ENCODE data around the gene HSPD1. TPM values are rescaled to one million over a fixed set of nuclear protein-coding genes. Genes with fewer than 3 reads are reported as not detected.

HSPD1 gene
- total and polyA plus RNA-seq, 2 of the 13 experiments (the other 11 are each of a cell fraction or from before 2014, with no cell fraction given) = 685 to 2,610 TPM

DNA sequence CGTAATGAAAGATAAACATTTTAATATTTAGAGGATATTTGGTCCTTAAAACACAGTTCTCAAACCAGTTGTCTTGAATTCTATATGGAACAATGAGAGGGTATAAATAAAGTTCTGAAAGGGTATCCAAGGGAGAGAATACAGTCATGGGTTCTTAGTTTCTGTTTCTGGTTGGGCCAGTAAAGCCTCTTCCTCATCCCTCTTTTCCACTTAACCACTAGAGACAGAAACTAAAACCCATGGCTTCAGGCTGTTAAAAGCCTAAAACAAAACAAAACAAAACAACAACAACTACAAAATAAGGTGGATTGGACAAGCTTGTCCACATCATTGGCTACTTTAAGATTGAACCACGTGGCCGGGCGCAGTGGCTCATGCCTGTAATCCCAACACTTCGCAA lies 27.5 kb downstream of the HSPD1 start:
- ChIA-PET POLR2A (interaction anchor here (0.6 to 0.9 kb wide), 3 partner anchors 17 to 28 kb away, joined by 3 to 4 read pairs (median 3); partner anchors contain the start of genes COQ10B and HSPE1), CTCF (ENCODE audit: low intra/inter-chr PET ratio, low total read pairs) (no interaction called here)
- H3K36me3 ChIP-seq (replicated peaks in 1 of 2; ENCODE audit: control insufficient read depth in 1 of 2, insufficient read depth in 2 of 2, low read length in 2 of 2) = peaks cover 23 to 69% of the 10 kb centered on the region in 2 experiments
- H3K27ac ChIP-seq (ENCODE audit: extremely low read length, insufficient read depth, low read length) = no peak overlapping the region
- no peaks in the 10 kb centered on the region for H3K9me3 ChIP-seq (ENCODE audit: low read length)
- FAIRE-seq (no peak), DNase-seq (ENCODE audit: low spot score) (no peak), ATAC-seq (no peak)
- 96% methylated on average over 5 of the region's 5 CpGs for WGBS (ENCODE audit: low lambda C conversion rate)
- peaks cover 1% of the 10 kb centered on the region; the same call in 1 of the 2 replicates for H3K4me1 ChIP-seq (ENCODE audit: insufficient read depth, low read length)
- no peak overlapping the region for H2AFZ ChIP-seq (ENCODE audit: low read length)
- H3K9ac ChIP-seq (ENCODE audit: insufficient read depth, low read depth, low read length) = no peak overlapping the region
- H4K20me1 ChIP-seq (ENCODE audit: insufficient read depth, low read length) = no peaks in the 10 kb centered on the region
- no TSS peak for BruUV-seq (replicated peaks)
- no peak overlapping the region for H3K4me2 ChIP-seq (ENCODE audit: low read depth, low read length)
- no peak overlapping the region for H3K4me3 ChIP-seq (replicated peaks in 1 of 3; ENCODE audit: insufficient read depth in 1 of 3, low read depth in 2 of 3, low read length in 3 of 3)
- in situ Hi-C loops (cut with HindIII; ENCODE audit: extremely low pct_ligation_motif_present, low pct_unique_long_range_greater_than_20kb) (no loop called here), intact Hi-C loops (cut with micrococcal nuclease; ENCODE audit: unreplicated experiment) (no loop called here)
- no peaks in the 10 kb centered on the region for H3K79me2 ChIP-seq (ENCODE audit: insufficient read depth, low read length)
- no peaks in the 10 kb centered on the region for H3K27me3 ChIP-seq (ENCODE audit: control insufficient read depth in 1 of 2, insufficient read depth in 2 of 2, low read length in 2 of 2)
- TF ChIP-seq ZNF205 (CRISPR knock-in tag; IDR thresholded peaks at IDR 0.05) = no peak
- TF ChIP-seq, protein P1, sequence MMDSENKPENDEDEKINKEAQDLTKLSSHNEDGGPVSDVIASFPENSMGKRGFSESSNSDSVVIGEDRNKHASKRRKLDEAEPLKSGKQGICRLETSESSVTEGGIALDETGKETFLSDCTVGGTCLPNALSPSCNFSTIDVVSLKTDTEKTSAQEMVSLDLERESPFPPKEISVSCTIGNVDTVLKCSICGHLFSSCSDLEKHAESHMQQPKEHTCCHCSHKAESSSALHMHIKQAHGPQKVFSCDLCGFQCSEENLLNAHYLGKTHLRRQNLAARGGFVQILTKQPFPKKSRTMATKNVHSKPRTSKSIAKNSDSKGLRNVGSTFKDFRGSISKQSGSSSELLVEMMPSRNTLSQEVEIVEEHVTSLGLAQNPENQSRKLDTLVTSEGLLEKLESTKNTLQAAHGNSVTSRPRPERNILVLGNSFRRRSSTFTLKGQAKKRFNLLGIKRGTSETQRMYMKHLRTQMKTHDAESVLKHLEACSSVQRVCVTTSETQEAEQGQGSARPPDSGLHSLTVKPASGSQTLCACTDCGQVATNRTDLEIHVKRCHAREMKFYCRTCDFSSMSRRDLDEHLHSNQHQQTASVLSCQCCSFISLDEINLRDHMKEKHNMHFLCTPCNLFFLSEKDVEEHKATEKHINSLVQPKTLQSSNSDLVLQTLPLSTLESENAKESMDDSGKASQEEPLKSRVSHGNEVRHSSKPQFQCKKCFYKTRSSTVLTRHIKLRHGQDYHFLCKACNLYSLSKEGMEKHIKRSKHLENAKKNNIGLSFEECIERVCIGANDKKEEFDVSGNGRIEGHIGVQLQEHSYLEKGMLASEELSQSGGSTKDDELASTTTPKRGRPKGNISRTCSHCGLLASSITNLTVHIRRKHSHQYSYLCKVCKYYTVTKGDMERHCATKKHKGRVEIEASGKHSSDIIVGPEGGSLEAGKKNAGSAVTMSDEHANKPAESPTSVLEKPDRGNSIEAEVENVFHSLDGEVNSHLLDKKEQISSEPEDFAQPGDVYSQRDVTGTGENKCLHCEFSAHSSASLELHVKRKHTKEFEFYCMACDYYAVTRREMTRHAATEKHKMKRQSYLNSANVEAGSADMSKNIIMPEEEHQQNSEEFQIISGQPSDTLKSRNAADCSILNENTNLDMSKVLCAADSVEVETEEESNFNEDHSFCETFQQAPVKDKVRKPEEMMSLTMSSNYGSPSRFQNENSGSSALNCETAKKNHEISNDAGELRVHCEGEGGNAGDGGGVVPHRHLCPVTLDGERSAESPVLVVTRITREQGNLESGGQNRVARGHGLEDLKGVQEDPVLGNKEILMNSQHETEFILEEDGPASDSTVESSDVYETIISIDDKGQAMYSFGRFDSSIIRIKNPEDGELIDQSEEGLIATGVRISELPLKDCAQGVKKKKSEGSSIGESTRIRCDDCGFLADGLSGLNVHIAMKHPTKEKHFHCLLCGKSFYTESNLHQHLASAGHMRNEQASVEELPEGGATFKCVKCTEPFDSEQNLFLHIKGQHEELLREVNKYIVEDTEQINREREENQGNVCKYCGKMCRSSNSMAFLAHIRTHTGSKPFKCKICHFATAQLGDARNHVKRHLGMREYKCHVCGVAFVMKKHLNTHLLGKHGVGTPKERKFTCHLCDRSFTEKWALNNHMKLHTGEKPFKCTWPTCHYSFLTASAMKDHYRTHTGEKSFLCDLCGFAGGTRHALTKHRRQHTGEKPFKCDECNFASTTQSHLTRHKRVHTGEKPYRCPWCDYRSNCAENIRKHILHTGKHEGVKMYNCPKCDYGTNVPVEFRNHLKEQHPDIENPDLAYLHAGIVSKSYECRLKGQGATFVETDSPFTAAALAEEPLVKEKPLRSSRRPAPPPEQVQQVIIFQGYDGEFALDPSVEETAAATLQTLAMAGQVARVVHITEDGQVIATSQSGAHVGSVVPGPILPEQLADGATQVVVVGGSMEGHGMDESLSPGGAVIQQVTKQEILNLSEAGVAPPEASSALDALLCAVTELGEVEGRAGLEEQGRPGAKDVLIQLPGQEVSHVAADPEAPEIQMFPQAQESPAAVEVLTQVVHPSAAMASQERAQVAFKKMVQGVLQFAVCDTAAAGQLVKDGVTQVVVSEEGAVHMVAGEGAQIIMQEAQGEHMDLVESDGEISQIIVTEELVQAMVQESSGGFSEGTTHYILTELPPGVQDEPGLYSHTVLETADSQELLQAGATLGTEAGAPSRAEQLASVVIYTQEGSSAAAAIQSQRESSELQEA (CRISPR knock-in tag; IDR thresholded peaks at IDR 0.05; ENCODE audit: not compliant biosample characterization) = no peak
- no peak for TF ChIP-seq NCOR1 (IDR thresholded peaks at IDR 0.05; ENCODE audit: borderline replicate concordance, low read length)
- TF ChIP-seq ZNF337 (CRISPR knock-in tag; IDR thresholded peaks at IDR 0.05; ENCODE audit: borderline replicate concordance, low read depth) = no peak
- no peak for TF ChIP-seq TCF7L2 (IDR thresholded peaks at IDR 0.05; ENCODE audit: low read depth, low read length)
- TF ChIP-seq FOXA3 (CRISPR knock-in tag; IDR thresholded peaks at IDR 0.05) = no peak
- TF ChIP-seq REXO4 (CRISPR knock-in tag; IDR thresholded peaks at IDR 0.05; ENCODE audit: borderline replicate concordance) = no peak
- TF ChIP-seq, protein P2, sequence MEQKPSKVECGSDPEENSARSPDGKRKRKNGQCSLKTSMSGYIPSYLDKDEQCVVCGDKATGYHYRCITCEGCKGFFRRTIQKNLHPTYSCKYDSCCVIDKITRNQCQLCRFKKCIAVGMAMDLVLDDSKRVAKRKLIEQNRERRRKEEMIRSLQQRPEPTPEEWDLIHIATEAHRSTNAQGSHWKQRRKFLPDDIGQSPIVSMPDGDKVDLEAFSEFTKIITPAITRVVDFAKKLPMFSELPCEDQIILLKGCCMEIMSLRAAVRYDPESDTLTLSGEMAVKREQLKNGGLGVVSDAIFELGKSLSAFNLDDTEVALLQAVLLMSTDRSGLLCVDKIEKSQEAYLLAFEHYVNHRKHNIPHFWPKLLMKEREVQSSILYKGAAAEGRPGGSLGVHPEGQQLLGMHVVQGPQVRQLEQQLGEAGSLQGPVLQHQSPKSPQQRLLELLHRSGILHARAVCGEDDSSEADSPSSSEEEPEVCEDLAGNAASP (CRISPR knock-in tag; IDR thresholded peaks at IDR 0.05; ENCODE audit: borderline replicate concordance) = no peak
- TF ChIP-seq, protein P3, sequence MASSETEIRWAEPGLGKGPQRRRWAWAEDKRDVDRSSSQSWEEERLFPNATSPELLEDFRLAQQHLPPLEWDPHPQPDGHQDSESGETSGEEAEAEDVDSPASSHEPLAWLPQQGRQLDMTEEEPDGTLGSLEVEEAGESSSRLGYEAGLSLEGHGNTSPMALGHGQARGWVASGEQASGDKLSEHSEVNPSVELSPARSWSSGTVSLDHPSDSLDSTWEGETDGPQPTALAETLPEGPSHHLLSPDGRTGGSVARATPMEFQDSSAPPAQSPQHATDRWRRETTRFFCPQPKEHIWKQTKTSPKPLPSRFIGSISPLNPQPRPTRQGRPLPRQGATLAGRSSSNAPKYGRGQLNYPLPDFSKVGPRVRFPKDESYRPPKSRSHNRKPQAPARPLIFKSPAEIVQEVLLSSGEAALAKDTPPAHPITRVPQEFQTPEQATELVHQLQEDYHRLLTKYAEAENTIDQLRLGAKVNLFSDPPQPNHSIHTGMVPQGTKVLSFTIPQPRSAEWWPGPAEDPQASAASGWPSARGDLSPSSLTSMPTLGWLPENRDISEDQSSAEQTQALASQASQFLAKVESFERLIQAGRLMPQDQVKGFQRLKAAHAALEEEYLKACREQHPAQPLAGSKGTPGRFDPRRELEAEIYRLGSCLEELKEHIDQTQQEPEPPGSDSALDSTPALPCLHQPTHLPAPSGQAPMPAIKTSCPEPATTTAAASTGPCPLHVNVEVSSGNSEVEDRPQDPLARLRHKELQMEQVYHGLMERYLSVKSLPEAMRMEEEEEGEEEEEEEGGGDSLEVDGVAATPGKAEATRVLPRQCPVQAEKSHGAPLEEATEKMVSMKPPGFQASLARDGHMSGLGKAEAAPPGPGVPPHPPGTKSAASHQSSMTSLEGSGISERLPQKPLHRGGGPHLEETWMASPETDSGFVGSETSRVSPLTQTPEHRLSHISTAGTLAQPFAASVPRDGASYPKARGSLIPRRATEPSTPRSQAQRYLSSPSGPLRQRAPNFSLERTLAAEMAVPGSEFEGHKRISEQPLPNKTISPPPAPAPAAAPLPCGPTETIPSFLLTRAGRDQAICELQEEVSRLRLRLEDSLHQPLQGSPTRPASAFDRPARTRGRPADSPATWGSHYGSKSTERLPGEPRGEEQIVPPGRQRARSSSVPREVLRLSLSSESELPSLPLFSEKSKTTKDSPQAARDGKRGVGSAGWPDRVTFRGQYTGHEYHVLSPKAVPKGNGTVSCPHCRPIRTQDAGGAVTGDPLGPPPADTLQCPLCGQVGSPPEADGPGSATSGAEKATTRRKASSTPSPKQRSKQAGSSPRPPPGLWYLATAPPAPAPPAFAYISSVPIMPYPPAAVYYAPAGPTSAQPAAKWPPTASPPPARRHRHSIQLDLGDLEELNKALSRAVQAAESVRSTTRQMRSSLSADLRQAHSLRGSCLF (CRISPR knock-in tag; IDR thresholded peaks at IDR 0.05; ENCODE audit: borderline replicate concordance) = no peak
